Stimulated activated CD8-positive, alpha-beta memory T cell treated with anti-CD3 and anti-CD28 coated beads, Interleukin-12 subunit alpha, Interleukin-12 subunit beta, amount 100 ng/mL, for 24 hours (primary cell): ENCODE results near the gene ZNF862.
"Not testable (repeated sequence)": the region's sequence is repeated elsewhere in the genome, so short reads cannot be mapped to it uniquely, and the experiment has no call there.

Experiments
- DNase-seq: peaks from one replicate; pipeline ENCODE4 v3.0.0-alpha.2; 2020; ENCODE audit errors: extremely low read depth

ZNF862 gene

GRCh38 chr7:149880638-149881311, 42.6 kb downstream of the ZNF862 start:
- no peak for DNase-seq

- DNase-seq = no peak
Measured at GRCh38 chr7:149881328-149882247, 43.4 kb downstream of the ZNF862 start.

- no peak for DNase-seq
Measured at GRCh38 chr7:149882248-149883047, 44.3 kb downstream of the ZNF862 start.

DNA sequence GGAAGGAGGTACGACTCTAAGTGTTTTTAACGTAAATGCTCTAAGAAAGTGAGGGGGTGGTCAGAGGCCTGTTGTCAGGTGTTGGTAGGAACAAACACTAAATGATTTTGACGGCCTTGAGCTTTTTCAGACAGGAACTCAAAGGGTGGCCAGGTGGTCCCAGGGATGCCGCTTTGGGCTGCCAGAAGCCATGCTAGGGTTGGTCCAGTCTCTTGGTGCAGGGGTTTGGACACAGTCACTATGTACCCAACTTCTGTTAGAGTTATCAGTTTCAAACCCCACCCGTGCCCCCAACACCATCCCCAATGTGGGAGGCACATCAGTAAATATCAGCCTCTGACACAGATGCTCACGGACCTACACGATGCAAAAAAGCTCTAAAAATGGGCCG, 44.9 kb downstream of the ZNF862 start:
- no peak for DNase-seq

DNA sequence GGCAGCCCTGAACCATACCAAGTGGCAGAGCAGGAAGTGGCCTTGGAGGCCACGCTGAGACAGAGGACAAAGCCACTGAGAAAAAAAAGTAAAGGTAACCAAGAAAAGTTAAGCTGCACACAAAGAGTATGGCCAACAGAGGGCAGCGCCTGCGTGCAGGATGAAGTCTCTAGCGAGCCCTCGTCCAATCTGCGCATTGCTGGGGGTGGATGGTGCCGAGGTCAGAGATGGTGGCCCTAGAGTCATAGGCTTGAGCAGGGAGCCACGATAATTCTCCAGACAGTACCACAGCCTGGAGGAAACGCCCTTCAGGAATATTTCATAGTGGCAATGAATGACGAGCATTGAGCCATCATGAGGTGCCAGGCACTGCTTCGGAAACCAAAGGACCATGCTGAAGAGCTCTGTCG, 45.3 kb downstream of the ZNF862 start:
- DNase-seq = no peak

- no peak for DNase-seq
Measured at GRCh38 chr7:149884016-149884415, 45.8 kb downstream of the ZNF862 start.

GRCh38 chr7:149884541-149884940, 46.4 kb downstream of the ZNF862 start:
- no peak for DNase-seq

DNA sequence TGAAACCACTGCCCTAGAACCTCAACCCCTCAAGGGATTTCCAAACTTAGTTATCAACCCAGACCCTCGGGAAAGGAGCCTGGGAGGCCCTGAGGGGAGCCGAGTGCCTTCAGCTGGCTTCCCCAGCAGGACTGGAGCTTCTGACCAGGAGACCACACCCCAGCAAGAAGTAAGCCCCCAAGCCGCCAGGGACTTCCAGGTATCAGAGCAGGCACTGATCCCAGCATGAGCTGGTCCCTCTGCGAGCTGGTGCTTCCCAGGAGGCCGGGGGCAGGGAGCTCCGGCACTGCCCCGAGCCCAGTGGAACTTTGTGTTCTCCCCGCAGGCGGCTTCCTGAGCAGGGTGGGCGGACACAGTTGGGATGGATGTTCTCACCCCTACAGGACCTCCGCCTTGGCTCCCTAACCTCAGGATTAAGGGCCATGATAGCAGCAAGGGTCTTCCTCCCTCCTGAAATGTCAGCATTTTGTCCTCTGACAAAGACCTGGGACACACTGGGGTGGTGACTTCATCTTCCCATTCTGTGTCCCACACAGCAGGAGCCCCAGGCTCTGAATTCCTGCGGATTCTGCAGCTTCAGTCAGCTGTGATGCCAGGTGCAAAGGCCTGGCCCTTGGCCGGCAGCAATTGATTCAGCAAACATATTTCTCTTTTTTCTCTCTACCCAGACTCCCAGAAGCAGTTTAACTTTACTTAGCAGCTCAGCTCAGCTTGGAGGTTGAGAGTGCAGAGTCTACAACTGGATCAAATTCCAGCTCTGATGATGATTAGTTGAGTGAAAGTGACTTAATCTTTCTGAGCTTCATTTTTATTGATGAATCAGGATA, 47.2 kb downstream of the ZNF862 start:
- DNase-seq = no peak

- DNase-seq = no peak
Measured at GRCh38 chr7:149886018-149886415, 47.8 kb downstream of the ZNF862 start.

- DNase-seq = no peak
Measured at GRCh38 chr7:149887311-149887710, 49.1 kb downstream of the ZNF862 start.

DNA sequence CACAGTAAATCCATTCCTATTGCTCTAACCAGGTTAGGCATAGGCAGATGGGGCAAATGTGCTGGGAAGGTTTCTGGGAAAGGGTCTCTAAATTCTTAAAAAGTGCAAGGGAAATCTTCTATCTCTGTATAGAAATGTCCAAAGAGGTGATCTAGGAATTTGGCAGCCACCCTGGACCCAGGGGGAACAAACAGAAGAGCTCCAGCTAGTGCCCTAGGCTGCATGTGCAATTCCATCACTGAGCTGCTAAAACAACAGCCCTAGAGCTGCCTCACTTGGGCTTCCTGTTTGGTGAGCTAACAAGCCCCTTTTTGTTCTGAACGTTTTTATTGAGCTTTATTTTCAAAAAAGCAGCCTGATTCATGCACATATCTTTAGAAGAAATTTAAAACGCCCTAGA, 52.5 kb downstream of the ZNF862 start:
- DNase-seq = not testable (repeated sequence)

GRCh38 chr7:149894957-149895356, 56.8 kb downstream of the ZNF862 start:
- not testable (repeated sequence) for DNase-seq

DNA sequence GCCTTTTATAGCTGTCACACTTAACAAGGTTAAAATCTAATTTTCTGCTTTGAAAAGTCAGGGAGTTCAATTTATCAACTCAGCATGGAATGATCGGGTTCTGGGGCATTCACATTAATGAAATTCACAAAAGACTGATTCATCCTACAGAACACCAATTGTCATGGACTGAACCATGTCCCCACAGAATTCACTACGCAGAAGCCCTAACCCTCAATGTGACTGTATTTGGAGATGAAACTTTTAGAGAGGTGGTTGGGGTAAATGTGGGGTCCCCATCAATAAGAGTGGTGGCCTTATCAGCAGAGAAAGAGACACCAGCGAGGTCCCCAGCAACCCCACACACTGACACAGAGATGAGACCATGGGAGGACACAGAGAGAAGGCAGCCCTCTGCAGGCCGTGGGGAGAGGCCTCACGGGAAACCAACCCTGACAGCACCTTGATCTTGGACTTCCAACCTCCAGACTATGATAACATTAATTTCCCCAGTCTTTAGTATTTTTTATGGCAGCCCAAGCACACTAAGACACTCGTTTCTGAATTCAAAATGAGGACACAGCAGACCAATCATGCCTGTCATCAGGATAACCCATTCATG, 69.7 kb downstream of the ZNF862 start:
- DNase-seq = not testable (repeated sequence)

DNA sequence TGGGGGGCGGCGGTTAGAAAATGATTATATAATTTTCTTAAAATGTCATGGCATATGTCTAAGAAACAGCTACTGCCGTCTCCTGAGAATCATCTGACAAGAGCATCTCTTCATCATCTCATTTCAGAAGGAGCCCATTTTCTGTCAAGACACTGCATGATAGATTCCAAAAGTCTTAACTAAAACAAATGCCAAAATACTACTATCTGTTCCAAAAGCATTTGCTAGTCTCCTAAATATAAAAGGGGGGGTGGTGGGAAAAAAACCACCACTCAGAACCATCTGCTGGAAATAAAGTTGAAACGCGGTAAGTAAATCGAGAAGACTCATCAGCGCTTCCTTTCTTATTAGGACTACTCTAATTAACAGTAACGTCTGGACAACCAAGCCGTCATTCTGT, 72.0 kb downstream of the ZNF862 start:
- DNase-seq = not testable (repeated sequence)

DNA sequence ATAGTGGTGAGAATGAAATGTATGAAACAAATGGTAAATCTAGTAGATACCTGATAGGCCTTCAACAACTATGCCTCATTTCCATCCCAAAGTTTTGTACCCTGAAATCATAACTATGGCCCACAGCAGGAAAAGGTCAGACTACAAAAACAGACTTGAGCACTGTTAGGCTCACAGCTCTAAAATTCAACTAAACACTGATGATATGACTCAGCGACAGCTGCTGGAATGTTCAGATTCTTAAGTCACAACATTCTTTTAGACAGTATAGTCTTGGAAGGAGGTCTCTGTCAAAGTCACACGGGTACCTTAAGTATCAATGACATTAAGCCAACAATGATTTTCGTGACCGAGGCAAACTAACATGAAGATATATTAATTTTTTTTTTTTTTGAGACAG, 74.0 kb downstream of the ZNF862 start:
- not testable (repeated sequence) for DNase-seq
